GM12873 (cell line): ENCODE results near the gene SLC8A2.

Experiments used
- TF ChIP-seq, protein P1 (sequence below): IDR thresholded peaks from 2 replicates; pipeline ENCODE4 v1.5.1; 2012; ENCODE audit warnings: low read depth, mild to moderate bottlenecking, moderate library complexity, low read length, control low read depth; ENCODE audit not compliant: insufficient read depth; ENCODE audit errors: missing control alignments

SLC8A2 gene

DNA sequence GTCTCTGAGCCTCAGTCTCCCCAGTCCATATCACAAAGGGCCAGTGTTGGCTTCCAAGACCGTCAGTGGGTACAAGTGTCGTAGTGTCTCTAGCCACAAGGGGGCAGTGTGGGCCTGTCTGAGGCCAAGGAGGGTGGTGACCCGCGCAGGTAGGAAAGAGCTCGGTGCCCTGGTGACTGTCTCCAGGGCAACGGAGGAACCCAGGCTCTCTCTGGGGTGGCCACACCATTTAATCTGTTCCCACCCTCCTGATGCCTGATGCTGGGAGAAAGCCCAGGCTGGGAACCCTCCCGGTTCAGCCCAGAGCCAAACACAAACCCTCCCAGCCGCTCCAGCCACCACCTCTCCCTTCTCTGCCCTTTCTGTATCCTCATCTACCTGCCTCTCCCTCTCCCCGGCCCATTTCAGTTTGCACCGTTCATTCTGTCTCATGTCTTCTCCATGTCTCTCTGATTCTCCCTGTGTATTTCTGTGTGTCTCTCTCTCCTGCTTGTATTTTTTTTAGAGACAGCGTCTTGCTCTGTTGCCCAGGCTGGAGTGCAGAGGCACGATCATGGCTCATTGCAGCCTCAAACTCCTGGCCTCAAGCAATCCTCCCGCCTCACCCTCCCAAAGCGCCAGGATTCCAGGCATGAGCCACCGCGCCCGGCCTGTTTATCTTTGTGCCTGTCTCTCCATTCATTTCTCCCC is 34.8 kb downstream of the SLC8A2 start:
- TF ChIP-seq, protein P1, sequence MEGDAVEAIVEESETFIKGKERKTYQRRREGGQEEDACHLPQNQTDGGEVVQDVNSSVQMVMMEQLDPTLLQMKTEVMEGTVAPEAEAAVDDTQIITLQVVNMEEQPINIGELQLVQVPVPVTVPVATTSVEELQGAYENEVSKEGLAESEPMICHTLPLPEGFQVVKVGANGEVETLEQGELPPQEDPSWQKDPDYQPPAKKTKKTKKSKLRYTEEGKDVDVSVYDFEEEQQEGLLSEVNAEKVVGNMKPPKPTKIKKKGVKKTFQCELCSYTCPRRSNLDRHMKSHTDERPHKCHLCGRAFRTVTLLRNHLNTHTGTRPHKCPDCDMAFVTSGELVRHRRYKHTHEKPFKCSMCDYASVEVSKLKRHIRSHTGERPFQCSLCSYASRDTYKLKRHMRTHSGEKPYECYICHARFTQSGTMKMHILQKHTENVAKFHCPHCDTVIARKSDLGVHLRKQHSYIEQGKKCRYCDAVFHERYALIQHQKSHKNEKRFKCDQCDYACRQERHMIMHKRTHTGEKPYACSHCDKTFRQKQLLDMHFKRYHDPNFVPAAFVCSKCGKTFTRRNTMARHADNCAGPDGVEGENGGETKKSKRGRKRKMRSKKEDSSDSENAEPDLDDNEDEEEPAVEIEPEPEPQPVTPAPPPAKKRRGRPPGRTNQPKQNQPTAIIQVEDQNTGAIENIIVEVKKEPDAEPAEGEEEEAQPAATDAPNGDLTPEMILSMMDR, result peak; percentile 89

DNA sequence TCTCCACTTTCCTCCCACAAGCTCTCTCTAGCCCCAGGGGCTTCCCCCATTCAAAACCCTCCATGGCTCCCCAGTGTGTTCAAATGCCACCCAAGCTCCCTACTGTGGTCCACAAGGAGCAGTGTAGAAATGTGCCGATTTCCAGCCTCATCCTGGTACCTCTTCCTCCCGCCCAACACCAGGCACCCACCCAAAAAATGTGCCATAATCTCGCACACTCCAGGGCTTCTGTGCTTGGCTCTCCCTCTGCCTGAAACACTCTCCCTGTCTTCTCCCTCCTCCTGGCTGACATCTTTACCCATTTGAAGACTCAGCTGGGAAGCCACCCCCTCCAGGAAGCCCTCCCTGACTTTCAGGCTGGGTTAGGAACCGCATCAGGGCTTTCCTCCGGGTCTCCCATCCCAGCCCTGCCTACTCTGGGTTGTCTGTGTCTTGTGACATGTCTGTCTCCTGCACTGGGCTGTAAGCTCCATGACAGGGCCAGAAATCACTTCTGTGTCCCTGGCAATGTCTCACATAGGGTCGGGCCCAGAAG is 35.7 kb downstream of the SLC8A2 start:
- TF ChIP-seq, protein P1, result no peak

DNA sequence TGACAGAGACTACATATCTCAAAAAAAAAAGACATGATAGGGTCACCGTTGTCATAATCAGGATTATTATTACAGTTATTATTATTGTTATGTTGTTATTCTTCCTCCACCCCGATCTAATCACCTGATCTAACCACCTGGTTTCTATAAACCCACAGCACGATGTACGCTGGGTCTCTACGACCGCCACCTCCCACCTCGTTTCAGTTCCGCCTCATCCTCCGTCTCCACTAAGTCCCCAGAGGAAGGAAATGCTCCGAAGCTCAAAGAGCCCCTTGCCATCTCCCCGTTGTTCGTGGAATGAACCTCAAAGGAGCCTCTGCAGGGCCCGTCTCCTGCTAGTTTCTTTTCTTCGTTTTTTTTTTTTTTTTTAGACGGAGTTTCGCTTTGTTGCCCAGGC is 36.5 kb downstream of the SLC8A2 start:
- TF ChIP-seq, protein P1, result no peak

DNA sequence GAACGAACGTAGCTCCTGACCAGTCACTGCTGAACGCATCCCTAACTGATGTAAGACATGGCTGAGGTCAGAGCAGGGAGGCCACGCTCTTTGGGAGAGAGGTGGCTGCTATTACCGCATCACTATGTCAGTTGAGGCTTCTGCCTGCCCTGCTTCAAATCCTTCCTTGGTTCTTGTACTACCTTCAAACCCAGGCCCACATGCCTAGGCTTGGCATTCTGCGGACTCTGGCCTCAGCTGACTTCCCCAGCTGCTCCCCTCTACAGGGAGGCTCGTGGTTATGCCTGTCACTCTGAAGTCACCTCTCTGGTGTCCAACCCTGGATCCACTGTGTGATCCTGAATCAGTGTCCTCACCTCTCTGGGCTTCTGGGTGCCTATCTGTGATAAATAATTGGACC is 37.6 kb downstream of the SLC8A2 start:
- TF ChIP-seq, protein P1, result no peak

DNA sequence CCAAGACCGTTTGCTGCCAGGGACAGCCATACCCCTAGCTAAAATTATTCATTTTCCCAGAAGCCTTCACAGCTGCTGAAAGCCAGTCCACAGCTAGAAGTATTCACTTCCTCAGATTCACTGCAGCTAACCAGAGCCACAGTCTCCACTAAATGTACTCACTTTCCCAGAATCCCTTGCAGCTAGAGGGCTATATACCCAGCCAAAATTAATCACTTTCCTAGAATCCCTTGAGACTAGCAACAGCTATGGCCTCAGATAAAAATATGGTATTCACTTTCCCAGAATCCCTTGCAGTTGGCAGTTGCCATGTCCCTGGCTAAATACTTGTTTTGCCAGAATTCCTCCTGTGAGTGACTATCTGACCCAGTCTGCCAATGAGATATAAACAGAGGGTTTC is 38.6 kb downstream of the SLC8A2 start:
- TF ChIP-seq, protein P1, result no peak

DNA sequence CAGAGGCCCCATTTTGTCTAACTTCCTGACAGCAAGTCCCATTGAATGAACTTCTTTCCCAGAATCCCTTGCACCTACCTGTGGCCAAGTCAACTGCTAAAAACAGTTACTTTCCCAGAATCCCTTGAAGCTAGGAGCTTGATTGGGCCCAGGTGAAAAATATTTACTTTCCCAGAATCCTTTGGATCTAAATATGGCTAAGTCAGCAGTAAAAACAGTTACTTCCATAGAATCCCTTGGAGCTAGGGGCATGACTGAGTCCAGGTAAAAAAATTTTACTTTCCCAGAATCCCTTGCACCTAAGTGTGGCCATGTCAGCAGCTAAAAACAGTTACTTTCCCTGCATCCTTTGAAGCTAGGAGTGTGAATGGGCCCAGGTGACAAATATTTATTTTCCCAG is 39.2 kb downstream of the SLC8A2 start:
- TF ChIP-seq, protein P1, result no peak

DNA sequence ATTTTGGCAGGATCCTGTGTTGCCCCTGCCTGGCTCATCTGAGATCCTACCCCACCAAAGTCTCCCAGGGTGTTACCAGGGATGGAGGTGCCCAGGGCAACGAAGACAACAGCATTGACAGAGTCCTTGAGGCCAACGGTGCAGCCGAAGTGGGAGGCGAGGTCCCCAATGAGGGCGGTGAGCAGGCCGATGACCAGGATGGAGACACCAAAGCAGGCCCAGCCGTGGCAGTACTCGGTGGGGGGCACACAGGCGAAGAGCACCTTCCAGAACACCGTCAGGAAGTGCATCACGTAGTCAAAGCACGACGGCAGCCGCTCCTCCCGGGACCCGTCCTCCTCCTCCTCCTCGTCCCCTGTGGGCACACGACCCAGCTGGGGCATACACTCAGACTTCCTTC is 39.6 kb downstream of the SLC8A2 start:
- TF ChIP-seq, protein P1, result no peak
